ENCODE results near the gene MAML3.

The MAML3 gene

GRCh38 chr4:140186651-140187315 is 32.8 kb upstream of the MAML3 start:
- no peak overlapping the region for H3K4me3 ChIP-seq (replicated peaks in 1 of 2; ENCODE audit: low read depth in 2 of 2, low read length in 2 of 2)
- TF ChIP-seq, protein P1, sequence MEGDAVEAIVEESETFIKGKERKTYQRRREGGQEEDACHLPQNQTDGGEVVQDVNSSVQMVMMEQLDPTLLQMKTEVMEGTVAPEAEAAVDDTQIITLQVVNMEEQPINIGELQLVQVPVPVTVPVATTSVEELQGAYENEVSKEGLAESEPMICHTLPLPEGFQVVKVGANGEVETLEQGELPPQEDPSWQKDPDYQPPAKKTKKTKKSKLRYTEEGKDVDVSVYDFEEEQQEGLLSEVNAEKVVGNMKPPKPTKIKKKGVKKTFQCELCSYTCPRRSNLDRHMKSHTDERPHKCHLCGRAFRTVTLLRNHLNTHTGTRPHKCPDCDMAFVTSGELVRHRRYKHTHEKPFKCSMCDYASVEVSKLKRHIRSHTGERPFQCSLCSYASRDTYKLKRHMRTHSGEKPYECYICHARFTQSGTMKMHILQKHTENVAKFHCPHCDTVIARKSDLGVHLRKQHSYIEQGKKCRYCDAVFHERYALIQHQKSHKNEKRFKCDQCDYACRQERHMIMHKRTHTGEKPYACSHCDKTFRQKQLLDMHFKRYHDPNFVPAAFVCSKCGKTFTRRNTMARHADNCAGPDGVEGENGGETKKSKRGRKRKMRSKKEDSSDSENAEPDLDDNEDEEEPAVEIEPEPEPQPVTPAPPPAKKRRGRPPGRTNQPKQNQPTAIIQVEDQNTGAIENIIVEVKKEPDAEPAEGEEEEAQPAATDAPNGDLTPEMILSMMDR (IDR thresholded peaks at IDR 0.05; ENCODE audit: low read depth, low read length): no peak
- peak; percentile 59 to 69 for DNase-seq (ENCODE audit: low read depth in 2 of 2)

- DNase-seq (ENCODE audit: low read depth in 2 of 2): no peak
- no peak overlapping the region for H3K4me3 ChIP-seq (replicated peaks in 1 of 2; ENCODE audit: low read depth in 2 of 2, low read length in 2 of 2)
Observed at GRCh38 chr4:140186082-140186438, 32.1 kb upstream of the MAML3 start.

DNA sequence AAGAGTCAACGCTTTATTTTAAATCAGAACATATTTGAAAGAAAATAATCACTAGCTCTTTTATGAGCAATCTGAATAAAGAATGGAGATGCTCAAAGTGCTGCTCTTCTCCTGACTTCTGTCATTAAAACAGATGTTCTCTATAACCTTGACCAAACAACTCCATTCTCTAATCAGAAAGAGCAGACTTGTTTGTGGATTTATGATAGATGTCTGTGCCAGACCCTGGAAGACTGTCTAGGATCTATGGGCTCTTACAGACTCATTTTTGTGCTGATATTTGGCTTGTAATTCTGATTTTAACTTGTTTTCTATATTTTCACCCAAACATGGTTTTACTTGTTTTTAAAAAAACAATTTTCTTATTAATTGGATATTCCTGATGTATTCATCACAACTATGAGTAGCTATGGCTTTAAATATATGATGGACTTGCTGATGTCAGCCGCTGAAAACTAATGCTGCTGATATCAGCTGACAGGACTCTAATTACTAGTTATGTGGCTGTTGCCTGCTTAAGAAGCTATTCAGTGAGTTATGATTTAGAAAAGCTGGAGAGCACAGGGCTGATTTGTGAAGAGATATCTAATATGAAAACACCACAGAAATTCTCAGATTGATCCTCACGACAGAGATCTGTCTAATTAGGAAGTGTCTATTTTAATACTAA is 31.6 kb upstream of the MAML3 start:
- no peak overlapping the region for H3K4me3 ChIP-seq (replicated peaks in 1 of 2; ENCODE audit: low read depth in 2 of 2, low read length in 2 of 2)
- DNase-seq (ENCODE audit: low read depth in 2 of 2): no peak
- TF ChIP-seq, protein P1 (IDR thresholded peaks at IDR 0.05; ENCODE audit: low read depth, low read length): no peak

More at GRCh38 chr4:140186082-140186438, 32.1 kb upstream of the MAML3 start:
- TF ChIP-seq, protein P1 (IDR thresholded peaks at IDR 0.05; ENCODE audit: low read depth, low read length): no peak

- TF ChIP-seq, protein P1 (IDR thresholded peaks at IDR 0.05; ENCODE audit: low read depth, low read length): no peak
- DNase-seq (ENCODE audit: low read depth in 2 of 2): no peak
- no peak overlapping the region for H3K4me3 ChIP-seq (replicated peaks in 1 of 2; ENCODE audit: low read depth in 2 of 2, low read length in 2 of 2)
Observed at GRCh38 chr4:140183270-140183669, 29.3 kb upstream of the MAML3 start.

- H3K4me3 ChIP-seq (replicated peaks in 1 of 2; ENCODE audit: low read depth in 2 of 2, low read length in 2 of 2): no peak overlapping the region
- no peak for DNase-seq (ENCODE audit: low read depth in 2 of 2)
- TF ChIP-seq, protein P1 (IDR thresholded peaks at IDR 0.05; ENCODE audit: low read depth, low read length): no peak
Observed at GRCh38 chr4:140180577-140180976, 26.6 kb upstream of the MAML3 start.

- DNase-seq (ENCODE audit: low read depth in 2 of 2): peak in 1 of 2 donors; percentile 58
- TF ChIP-seq, protein P1 (IDR thresholded peaks at IDR 0.05; ENCODE audit: low read depth, low read length): no peak
- H3K4me3 ChIP-seq (replicated peaks in 1 of 2; ENCODE audit: low read depth in 2 of 2, low read length in 2 of 2): no peak overlapping the region
Observed at GRCh38 chr4:140176735-140177134, 22.8 kb upstream of the MAML3 start.
